A673 (cell line): ENCODE measurements around the gene RBP3. TPM values are rescaled to one million over a fixed set of nuclear protein-coding genes. Genes with fewer than 3 reads are reported as not detected.

Experiments
- BruUV-seq: library from RNA; stranded (reverse); fragments of 400-500 nt; replicated peaks from 2 replicates; lab custom pipeline; 2021; lab: Mats Ljungman, UMichigan
- CTCF ChIA-PET: fragments of 300-600 bp; sonication (Branson Sonifier 250); formaldehyde crosslinking; loops from one replicate; lab custom pipeline; 2022; ENCODE audit warnings: antibody characterized with exemption; lab: Charles Lee
- POLR2A ChIA-PET: fragments of 300-600 bp; sonication (Branson Sonifier 250); formaldehyde crosslinking; loops from one replicate; lab custom pipeline; 2022; ENCODE audit warnings: antibody characterized with exemption; ENCODE audit not compliant: low non-redundant PET; lab: Charles Lee
- DNase-seq: peaks from one replicate; pipeline ENCODE4 v3.0.0-alpha.2; 2015; ENCODE audit warnings: low spot score
- H3K27ac ChIP-seq: fragments of 200-600 bp; sonication (generic); 2 replicates; pipeline ENCODE4 v1.5.1; 2016; ENCODE audit warnings: mixed run types, low read depth, mild to moderate bottlenecking, mixed read lengths, antibody characterized with exemption, low read length; ENCODE audit not compliant: poor library complexity, severe bottlenecking
- H3K27me3 ChIP-seq: fragments of 200-600 bp; sonication (generic); replicated peaks from 2 replicates; pipeline ENCODE4 v1.6.1; 2017; ENCODE audit warnings: mixed run types, low read depth, mild to moderate bottlenecking, mixed read lengths, antibody characterized with exemption, low read length; ENCODE audit not compliant: insufficient read depth, poor library complexity
- H3K36me3 ChIP-seq: fragments of 200-600 bp; sonication (generic); 2 replicates; pipeline ENCODE4 v1.6.1; 2016; ENCODE audit warnings: mixed run types, mild to moderate bottlenecking, mixed read lengths, antibody characterized with exemption, low read length; ENCODE audit not compliant: insufficient read depth, poor library complexity, severe bottlenecking
- H3K4me1 ChIP-seq: fragments of 200-600 bp; sonication (generic); 2 replicates; pipeline ENCODE4 v1.6.1; 2017; ENCODE audit warnings: mixed run types, mild to moderate bottlenecking, mixed read lengths, antibody characterized with exemption, low read length; ENCODE audit not compliant: insufficient read depth, poor library complexity, severe bottlenecking
- H3K4me3 ChIP-seq: fragments of 200-600 bp; sonication (generic); 2 replicates; pipeline ENCODE4 v1.5.1; 2016; ENCODE audit warnings: low read depth, mixed run types, mild to moderate bottlenecking, mixed read lengths, low read length; ENCODE audit not compliant: poor library complexity, severe bottlenecking
- H3K9me3 ChIP-seq: fragments of 200-600 bp; sonication (generic); 2 replicates; pipeline ENCODE4 v1.6.1; 2016; ENCODE audit warnings: mixed run types, low read depth, mild to moderate bottlenecking, mixed read lengths, antibody characterized with exemption, low read length; ENCODE audit not compliant: poor library complexity, severe bottlenecking
- CTCF ChIP-seq: fragments of 300-800, 200-600 bp; sonication (generic); conservative IDR thresholded peaks from 2 replicates; pipeline ENCODE4 v1.5.1; 2017; ENCODE audit warnings: low read depth, mild to moderate bottlenecking, antibody characterized with exemption, low read length, moderate library complexity, mixed read lengths
- EZH2 ChIP-seq: fragments of 200-600 bp; sonication (generic); IDR thresholded peaks from 2 replicates; pipeline ENCODE4 v1.6.1; 2017; ENCODE audit warnings: borderline replicate concordance, low read depth, mild to moderate bottlenecking, mixed read lengths, antibody characterized with exemption, low read length; ENCODE audit not compliant: poor library complexity, severe bottlenecking
- intact Hi-C: fragments of 100-400 bp; cut with micrococcal nuclease; formaldehyde crosslinking; loops from one replicate; pipeline ENCODE4 v1.10.0; 2022; ENCODE audit not compliant: unreplicated experiment
- total RNA-seq: library from RNA; stranded (reverse); gene quantifications from 2 replicates; pipeline ENCODE4 v1.2.3, GENCODE V29; 2021

RBP3 gene
- total RNA-seq, 1 experiment from 2014 or later, result not detected

- no peak for DNase-seq
- no peak for TF ChIP-seq CTCF
- no peak for TF ChIP-seq EZH2
- H3K9me3 ChIP-seq, result no peaks in the 10 kb centered on the region
- H3K4me1 ChIP-seq, result no peaks in the 10 kb centered on the region
- H3K27ac ChIP-seq, result no peak overlapping the region
- ChIA-PET POLR2A (no interaction called here), CTCF (no interaction called here)
- no peak overlapping the region for H3K4me3 ChIP-seq
- no peaks in the 10 kb centered on the region for H3K36me3 ChIP-seq
- intact Hi-C loops, result no loop called here
- H3K27me3 ChIP-seq, result peaks cover 13% of the 10 kb centered on the region
- BruUV-seq, result no TSS peak
Measured at GRCh38 chr10:47400251-47400650, 52.1 kb downstream of the RBP3 start.

DNA sequence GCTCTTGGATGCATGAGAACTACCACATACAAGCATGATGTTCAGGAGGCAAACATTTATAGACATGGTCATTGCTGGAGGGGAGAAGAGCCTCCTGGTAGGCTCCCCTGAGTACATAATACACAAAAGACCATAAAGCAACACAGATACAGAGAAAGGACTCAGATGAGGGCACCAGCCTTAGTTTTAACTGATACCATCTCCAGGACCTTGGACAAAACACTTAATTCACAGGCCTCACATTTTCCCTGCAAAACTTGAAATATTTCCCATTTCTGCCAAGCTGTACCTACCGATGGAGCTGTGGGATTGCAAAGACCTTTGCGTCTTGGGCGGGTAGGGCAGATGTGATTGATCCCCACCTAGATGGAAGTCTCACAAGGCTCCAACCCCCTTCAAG, 52.6 kb downstream of the RBP3 start:
- intact Hi-C loops, result no loop called here
- no peaks in the 10 kb centered on the region for H3K36me3 ChIP-seq

DNA sequence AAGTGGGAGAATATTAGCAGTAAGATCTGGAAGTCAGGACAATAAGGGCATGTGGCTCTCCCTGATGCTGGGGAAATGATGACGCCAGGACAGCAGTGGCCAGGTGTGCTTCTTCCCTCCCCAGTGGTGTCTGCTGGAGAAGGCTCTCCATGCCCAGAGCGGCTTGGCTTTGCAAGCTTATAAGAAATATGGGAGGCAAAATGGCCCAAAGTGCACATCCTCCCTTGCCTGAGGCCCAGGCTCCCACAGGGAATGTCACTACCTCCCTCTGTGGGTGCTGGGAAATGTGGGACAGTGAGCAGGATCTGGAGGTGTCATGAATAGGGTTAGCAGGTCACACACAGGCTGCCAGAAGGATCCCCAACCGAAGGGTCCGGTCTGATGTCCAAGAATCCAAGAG, 53.0 kb downstream of the RBP3 start:
- intact Hi-C loops, result no loop called here
- Histone ChIP-seq H3K4me3 (no peak overlapping the region), H3K27ac (no peak overlapping the region), H3K4me1 (no peaks in the 10 kb centered on the region), H3K9me3 (no peaks in the 10 kb centered on the region), H3K27me3 (peaks cover 4% of the 10 kb centered on the region), H3K36me3 (no peaks in the 10 kb centered on the region)
- TF ChIP-seq CTCF, result no peak
- no peak for TF ChIP-seq EZH2
- no peak for DNase-seq
- POLR2A ChIA-PET, result no interaction called here
- CTCF ChIA-PET, result no interaction called here
- BruUV-seq, result no TSS peak

More for the DNA sequence above, 52.6 kb downstream of the RBP3 start:
- DNase-seq, result no peak
- H3K27me3 ChIP-seq, result peaks cover 8% of the 10 kb centered on the region
- no peak overlapping the region for H3K4me3 ChIP-seq
- ChIA-PET CTCF (no interaction called here), POLR2A (no interaction called here)
- H3K27ac ChIP-seq, result no peak overlapping the region
- H3K4me1 ChIP-seq, result no peaks in the 10 kb centered on the region
- BruUV-seq, result no TSS peak
- TF ChIP-seq EZH2, result no peak
- TF ChIP-seq CTCF, result no peak
- H3K9me3 ChIP-seq, result no peaks in the 10 kb centered on the region
